Measurements from ENCODE around the gene TEX2. TPM values are rescaled to one million over a fixed set of nuclear protein-coding genes. Genes with fewer than 3 reads are reported as not detected.

The TEX2 gene
- total and polyA plus RNA-seq, 3 experiments from 2014 or later: 6.5 to 22.0 (median 21.9) TPM

- no peaks in the 10 kb centered on the region for H3K36me3 ChIP-seq (ENCODE audit: insufficient read depth, low read length)
- Mint-ChIP-seq H3K4me1 (peaks cover 0 to 3% (median 2%) of the 10 kb centered on the region in 3 donors), H3K27ac (peak overlapping the region in 1 of 8 donors; percentile 24), H3K27me3 (peaks cover 0 to 3% of the 10 kb centered on the region in 2 donors), H3K4me3 (no peak overlapping the region), H3K9me3 (no peaks in the 10 kb centered on the region), H3K36me3 (peaks cover 0 to 6% (median 2%) of the 10 kb centered on the region in 3 donors)
- DNase-seq: no peak
- no peak overlapping the region for H3K27ac ChIP-seq (ENCODE audit: low read depth, low read length)
- CTCF ChIA-PET: no interaction called here
- H3K4me1 ChIP-seq (ENCODE audit: insufficient read depth, low read length): no peaks in the 10 kb centered on the region
- POLR2A ChIA-PET: interaction anchor here (0.6 kb wide), 1 partner anchor 562 kb away, joined by 5 read pairs; no protein-coding TSS in a partner anchor
- H3K4me3 ChIP-seq (ENCODE audit: low read length): no peak overlapping the region
- H3K27me3 ChIP-seq (ENCODE audit: insufficient read depth, low read length, poor library complexity, severe bottlenecking): no peaks in the 10 kb centered on the region
- H3K9me3 ChIP-seq (ENCODE audit: low read length): no peaks in the 10 kb centered on the region
These were observed 32.2 kb downstream of the TEX2 start for GRCh38 chr17:64230791-64231408.

- peaks cover 0 to 4% of the 10 kb centered on the region in 2 donors for H3K27me3 Mint-ChIP-seq
- peaks cover 0 to 2% (median 0%) of the 10 kb centered on the region in 3 donors for H3K4me1 Mint-ChIP-seq
- H3K4me3 Mint-ChIP-seq: no peak overlapping the region
- DNase-seq: no peak
- POLR2A ChIA-PET: interaction anchor here (0.6 kb wide), 1 partner anchor 561 kb away, joined by 5 read pairs; no protein-coding TSS in a partner anchor
- no peaks in the 10 kb centered on the region for H3K9me3 Mint-ChIP-seq
- peaks cover 0 to 6% (median 0%) of the 10 kb centered on the region in 3 donors for H3K36me3 Mint-ChIP-seq
- CTCF ChIA-PET: no interaction called here
- no peak overlapping the region for H3K27ac ChIP-seq (ENCODE audit: low read depth, low read length)
- H3K36me3 ChIP-seq (ENCODE audit: insufficient read depth, low read length): no peaks in the 10 kb centered on the region
- H3K9me3 ChIP-seq (ENCODE audit: low read length): no peaks in the 10 kb centered on the region
- H3K27ac Mint-ChIP-seq: peak overlapping the region in 1 of 8 donors; percentile 24
- no peaks in the 10 kb centered on the region for H3K27me3 ChIP-seq (ENCODE audit: insufficient read depth, low read length, poor library complexity, severe bottlenecking)
- H3K4me3 ChIP-seq (ENCODE audit: low read length): no peak overlapping the region
- no peaks in the 10 kb centered on the region for H3K4me1 ChIP-seq (ENCODE audit: insufficient read depth, low read length)
These were observed 33.0 kb downstream of the TEX2 start for GRCh38 chr17:64229815-64230728.

- Histone ChIP-seq H3K27me3 (ENCODE audit: insufficient read depth, low read length, poor library complexity, severe bottlenecking) (no peaks in the 10 kb centered on the region), H3K27ac (ENCODE audit: low read depth, low read length) (no peak overlapping the region), H3K36me3 (ENCODE audit: insufficient read depth, low read length) (no peaks in the 10 kb centered on the region), H3K9me3 (ENCODE audit: low read length) (no peaks in the 10 kb centered on the region), H3K4me1 (ENCODE audit: insufficient read depth, low read length) (no peaks in the 10 kb centered on the region), H3K4me3 (ENCODE audit: low read length) (no peak overlapping the region)
- Mint-ChIP-seq H3K36me3 (no peaks in the 10 kb centered on the region), H3K27ac (peak overlapping the region in 1 of 8 donors; percentile 14), H3K4me3 (no peak overlapping the region), H3K9me3 (no peaks in the 10 kb centered on the region), H3K4me1 (peaks cover 0 to 5% (median 4%) of the 10 kb centered on the region in 3 donors), H3K27me3 (peaks cover 0 to 2% of the 10 kb centered on the region in 2 donors)
- CTCF ChIA-PET: no interaction called here
- POLR2A ChIA-PET: no interaction called here
- DNase-seq: no peak
These were observed 36.9 kb downstream of the TEX2 start for GRCh38 chr17:64226132-64226531.

GRCh38 chr17:64225410-64225809 is 37.6 kb downstream of the TEX2 start:
- CTCF ChIA-PET: no interaction called here
- no peak overlapping the region for H3K4me3 Mint-ChIP-seq
- POLR2A ChIA-PET: no interaction called here

GRCh38 chr17:64223931-64224629 is 39.0 kb downstream of the TEX2 start:
- ChIA-PET CTCF (no interaction called here), POLR2A (no interaction called here)
- H3K9me3 ChIP-seq (ENCODE audit: low read length): no peaks in the 10 kb centered on the region
- H3K36me3 ChIP-seq (ENCODE audit: insufficient read depth, low read length): no peaks in the 10 kb centered on the region
- no peak for DNase-seq
- no peaks in the 10 kb centered on the region for H3K4me1 ChIP-seq (ENCODE audit: insufficient read depth, low read length)
- Mint-ChIP-seq H3K4me3 (no peak overlapping the region), H3K4me1 (peaks cover 4 to 14% (median 5%) of the 10 kb centered on the region in 3 donors), H3K9me3 (no peaks in the 10 kb centered on the region), H3K36me3 (peaks cover 0 to 5% (median 0%) of the 10 kb centered on the region in 3 donors), H3K27me3 (peaks cover 0 to 2% of the 10 kb centered on the region in 2 donors), H3K27ac (peak overlapping the region in 1 of 8 donors; percentile 17)
- H3K4me3 ChIP-seq (ENCODE audit: low read length): no peak overlapping the region
- no peaks in the 10 kb centered on the region for H3K27me3 ChIP-seq (ENCODE audit: insufficient read depth, low read length, poor library complexity, severe bottlenecking)
- H3K27ac ChIP-seq (ENCODE audit: low read depth, low read length): no peak overlapping the region

More at GRCh38 chr17:64225410-64225809, 37.6 kb downstream of the TEX2 start:
- peaks cover 0 to 2% of the 10 kb centered on the region in 2 donors for H3K27me3 Mint-ChIP-seq
- Histone ChIP-seq H3K4me3 (ENCODE audit: low read length) (no peak overlapping the region), H3K27me3 (ENCODE audit: insufficient read depth, low read length, poor library complexity, severe bottlenecking) (no peaks in the 10 kb centered on the region), H3K27ac (ENCODE audit: low read depth, low read length) (no peak overlapping the region), H3K4me1 (ENCODE audit: insufficient read depth, low read length) (no peaks in the 10 kb centered on the region), H3K9me3 (ENCODE audit: low read length) (no peaks in the 10 kb centered on the region), H3K36me3 (ENCODE audit: insufficient read depth, low read length) (no peaks in the 10 kb centered on the region)
- peaks cover 0 to under 1% (median 0%) of the 10 kb centered on the region in 3 donors for H3K36me3 Mint-ChIP-seq
- H3K27ac Mint-ChIP-seq: peak overlapping the region in 1 of 8 donors; percentile 6
- H3K9me3 Mint-ChIP-seq: no peaks in the 10 kb centered on the region
- no peak for DNase-seq
- peaks cover 0 to 5% (median 4%) of the 10 kb centered on the region in 3 donors for H3K4me1 Mint-ChIP-seq

GRCh38 chr17:64223283-64223682 is 39.8 kb downstream of the TEX2 start:
- no peaks in the 10 kb centered on the region for H3K9me3 ChIP-seq (ENCODE audit: low read length)
- no peak overlapping the region for H3K4me3 Mint-ChIP-seq
- peaks cover 0 to 5% (median 0%) of the 10 kb centered on the region in 3 donors for H3K36me3 Mint-ChIP-seq
- no peak overlapping the region for H3K27ac ChIP-seq (ENCODE audit: low read depth, low read length)
- H3K9me3 Mint-ChIP-seq: no peaks in the 10 kb centered on the region
- H3K4me1 Mint-ChIP-seq: peaks cover 5 to 17% (median 6%) of the 10 kb centered on the region in 3 donors
- no peak for DNase-seq
- no peaks in the 10 kb centered on the region for H3K27me3 ChIP-seq (ENCODE audit: insufficient read depth, low read length, poor library complexity, severe bottlenecking)
- H3K4me3 ChIP-seq (ENCODE audit: low read length): no peak overlapping the region
- ChIA-PET CTCF (no interaction called here), POLR2A (no interaction called here)
- peaks cover 0 to 2% of the 10 kb centered on the region in 2 donors for H3K27me3 Mint-ChIP-seq
- peak overlapping the region in 2 of 8 donors; percentile 2 to 6 for H3K27ac Mint-ChIP-seq
- no peaks in the 10 kb centered on the region for H3K4me1 ChIP-seq (ENCODE audit: insufficient read depth, low read length)
- H3K36me3 ChIP-seq (ENCODE audit: insufficient read depth, low read length): no peaks in the 10 kb centered on the region

- DNase-seq: no peak
- no peaks in the 10 kb centered on the region for H3K27me3 ChIP-seq (ENCODE audit: insufficient read depth, low read length, poor library complexity, severe bottlenecking)
- Mint-ChIP-seq H3K4me1 (peaks cover 10 to 27% (median 14%) of the 10 kb centered on the region in 3 donors), H3K9me3 (no peaks in the 10 kb centered on the region), H3K4me3 (no peak overlapping the region), H3K27ac (no peak overlapping the region), H3K36me3 (peaks cover 0 to 5% (median 0%) of the 10 kb centered on the region in 3 donors), H3K27me3 (peaks cover 0 to 2% of the 10 kb centered on the region in 2 donors)
- no peaks in the 10 kb centered on the region for H3K4me1 ChIP-seq (ENCODE audit: insufficient read depth, low read length)
- H3K27ac ChIP-seq (ENCODE audit: low read depth, low read length): no peak overlapping the region
- CTCF ChIA-PET: no interaction called here
- no peaks in the 10 kb centered on the region for H3K9me3 ChIP-seq (ENCODE audit: low read length)
- POLR2A ChIA-PET: no interaction called here
- H3K36me3 ChIP-seq (ENCODE audit: insufficient read depth, low read length): no peaks in the 10 kb centered on the region
- no peak overlapping the region for H3K4me3 ChIP-seq (ENCODE audit: low read length)
These were observed 41.4 kb downstream of the TEX2 start for GRCh38 chr17:64221679-64222078.

All from CD8-positive, alpha-beta memory T cell (primary cell).